GM19372 (cell line): ENCODE results near the gene NPR3.

ENCODE experiments used
- ATAC-seq: cut with Tn5 transposase; IDR thresholded peaks from one replicate; pipeline ENCODE4 v1.9.1; 2021; ENCODE audit warnings: mild to moderate bottlenecking, low read depth, moderate library complexity; ENCODE audit not compliant: unreplicated experiment

The NPR3 gene

DNA sequence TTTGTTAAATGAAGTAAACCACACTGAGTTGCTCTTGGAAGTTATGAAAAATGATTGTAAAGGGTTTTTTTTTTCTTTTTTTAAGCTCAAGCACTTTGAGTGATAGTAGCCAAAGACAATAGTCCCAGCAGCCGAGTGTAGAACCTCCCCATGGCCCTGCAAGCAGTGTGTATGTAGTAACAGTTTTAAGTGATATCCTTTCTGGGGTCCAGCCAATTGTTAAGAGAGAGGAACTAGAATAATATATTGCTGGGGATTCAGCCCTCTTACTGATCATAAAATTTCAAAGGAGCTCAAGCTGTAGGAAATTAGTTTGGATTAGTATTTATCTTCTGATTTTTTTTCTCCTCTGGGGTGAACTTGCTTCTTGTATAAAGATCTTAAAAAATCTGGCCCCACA lies 43.2 kb downstream of the NPR3 start:
- no peak for ATAC-seq

GRCh38 chr5:32760091-32760509 lies 49.0 kb downstream of the NPR3 start:
- no peak for ATAC-seq

DNA sequence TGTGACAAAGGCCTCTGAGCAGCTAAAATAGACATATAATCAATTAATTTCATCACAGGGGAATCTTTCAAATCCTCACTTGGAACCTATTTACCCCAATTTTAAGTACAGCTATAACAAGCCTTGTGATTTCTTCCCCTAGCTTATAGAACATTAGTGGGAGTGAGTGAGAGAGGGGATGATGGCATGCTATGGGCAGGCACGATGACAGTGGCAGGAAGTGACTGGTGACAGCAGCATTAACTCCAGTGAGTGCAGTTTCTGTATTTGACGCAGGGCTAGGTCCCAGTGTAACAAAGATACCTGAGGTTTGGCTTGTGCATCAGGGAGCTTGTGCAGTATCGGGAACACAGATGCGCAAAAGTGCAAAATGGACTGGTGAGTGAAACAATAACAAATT lies 54.1 kb downstream of the NPR3 start:
- ATAC-seq, result no peak

DNA sequence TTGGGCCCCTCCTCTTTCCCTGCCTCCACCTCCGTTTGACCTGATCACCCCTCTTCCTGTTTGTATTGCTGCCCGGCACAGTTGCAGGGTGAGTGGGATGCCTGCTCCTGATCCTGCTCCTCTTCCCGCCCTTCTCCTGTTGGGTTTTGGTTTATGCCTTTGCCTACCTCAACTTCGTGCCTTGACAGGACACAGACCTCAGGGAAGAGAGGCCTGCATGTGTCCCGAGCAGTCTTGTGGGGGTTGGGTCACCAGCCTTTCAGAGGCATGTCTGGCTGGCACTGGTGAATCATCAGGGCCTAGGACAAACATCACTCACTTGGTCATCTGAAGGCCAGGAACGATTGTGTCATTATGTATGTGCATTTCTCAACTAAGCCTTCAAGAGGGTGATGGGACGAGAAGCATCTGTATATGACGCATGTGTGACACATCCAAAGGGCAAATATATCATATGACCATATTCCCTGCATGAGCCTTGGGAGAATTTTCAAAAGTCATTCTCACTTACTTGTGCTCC lies 56.9 kb downstream of the NPR3 start:
- no peak for ATAC-seq

DNA sequence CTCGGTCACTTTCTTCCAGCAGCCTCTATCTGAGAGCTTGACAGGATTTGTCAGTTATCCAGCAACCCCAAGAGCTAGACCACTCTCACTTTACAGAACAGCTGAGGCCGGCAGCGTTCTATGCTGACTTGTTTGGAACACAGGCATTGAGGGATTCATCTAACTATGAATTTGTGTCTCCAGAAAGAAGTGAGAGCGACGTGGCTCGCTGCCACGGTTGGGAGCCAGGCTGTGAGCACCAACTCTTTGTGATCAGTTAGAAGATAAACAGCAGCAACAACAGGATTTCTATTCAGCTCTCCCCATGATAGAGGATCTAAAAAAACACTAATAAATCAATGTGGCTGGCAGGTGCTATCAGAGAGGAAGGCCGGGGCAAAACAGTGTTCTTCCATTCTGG lies 58.6 kb downstream of the NPR3 start:
- ATAC-seq, result no peak

DNA sequence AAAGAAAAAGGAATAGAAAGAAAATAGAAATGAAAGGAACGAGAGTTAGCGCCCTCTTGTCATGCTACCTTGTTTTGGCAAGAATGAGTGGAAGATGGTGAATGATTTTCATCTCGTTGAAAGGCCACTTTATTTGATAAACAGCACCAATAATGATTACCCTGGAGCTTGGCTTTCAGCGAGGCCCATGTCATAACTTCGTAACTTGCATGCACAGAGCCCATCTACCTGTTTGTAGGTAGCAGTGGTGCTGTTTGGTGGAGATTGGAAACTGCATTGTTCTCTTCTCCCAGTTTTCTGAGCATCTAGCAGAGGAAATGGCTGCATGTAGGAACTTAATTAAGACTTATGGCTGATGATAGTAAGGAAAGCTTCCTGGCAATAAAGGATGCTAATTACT lies 59.3 kb downstream of the NPR3 start:
- ATAC-seq, result no peak

GRCh38 chr5:32771037-32771436 lies 59.9 kb downstream of the NPR3 start:
- ATAC-seq, result no peak

GRCh38 chr5:32773944-32774343 lies 62.8 kb downstream of the NPR3 start:
- no peak for ATAC-seq

GRCh38 chr5:32776200-32776599 lies 65.1 kb downstream of the NPR3 start:
- no peak for ATAC-seq

DNA sequence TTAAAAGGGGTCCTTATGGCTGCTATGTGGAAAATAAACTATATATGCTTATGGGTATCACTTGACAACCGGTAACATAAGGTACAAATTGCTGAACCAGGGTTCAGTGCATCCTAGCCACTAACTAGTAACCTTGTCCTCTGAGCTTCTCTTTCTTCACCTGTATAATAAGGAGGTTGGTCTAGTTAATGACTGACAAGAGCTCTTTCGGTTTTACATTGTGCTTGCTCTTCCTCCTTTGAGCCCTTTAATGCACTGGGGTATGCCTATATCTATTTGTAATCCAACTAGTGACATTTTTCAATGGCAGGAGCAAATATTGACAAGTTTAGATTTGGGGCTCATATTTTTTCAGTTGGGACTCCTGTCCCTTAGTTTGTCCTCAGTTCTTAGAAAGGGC lies 66.1 kb downstream of the NPR3 start:
- ATAC-seq, result no peak

DNA sequence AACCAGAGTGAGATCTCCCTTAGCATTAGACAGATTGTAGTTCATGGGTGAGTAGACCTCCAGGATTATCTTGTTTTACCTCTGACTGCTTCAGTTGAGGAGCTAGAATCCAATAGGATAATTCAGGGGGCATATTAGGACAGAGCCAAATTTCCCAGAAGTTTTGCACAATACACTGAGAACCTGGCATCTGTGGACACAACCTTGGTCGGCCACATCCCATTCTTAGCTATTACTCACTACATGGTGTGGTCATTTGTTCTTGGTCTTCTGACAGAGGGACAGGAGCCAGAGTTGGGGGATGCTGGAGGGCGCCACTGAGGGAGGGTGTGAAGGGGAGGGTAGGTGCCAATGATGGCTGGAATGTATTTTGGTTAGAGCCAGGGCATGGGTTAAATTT lies 66.6 kb downstream of the NPR3 start:
- ATAC-seq, result no peak

DNA sequence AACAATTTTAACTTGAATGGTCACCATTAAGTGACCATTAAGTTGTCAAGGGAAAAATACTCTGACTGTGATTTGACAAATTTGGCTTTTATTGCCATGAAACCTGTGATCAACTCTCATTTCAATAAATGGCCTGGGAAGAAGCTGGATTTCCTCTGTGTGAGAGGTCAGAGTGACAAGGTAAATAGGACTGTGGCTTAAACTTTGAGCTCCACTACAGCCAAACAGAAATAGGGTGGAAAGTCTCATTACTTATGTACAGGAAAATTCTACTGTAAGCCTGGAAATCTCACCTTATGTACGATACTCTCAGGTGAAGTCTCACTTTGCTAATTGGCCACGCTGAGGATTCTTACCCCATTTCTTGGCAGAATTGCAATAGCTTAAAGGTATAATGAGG lies 67.3 kb downstream of the NPR3 start:
- ATAC-seq, result no peak

GRCh38 chr5:32779754-32780415 lies 68.8 kb downstream of the NPR3 start:
- ATAC-seq, result no peak

GRCh38 chr5:32780508-32780919 lies 69.4 kb downstream of the NPR3 start:
- ATAC-seq, result no peak

DNA sequence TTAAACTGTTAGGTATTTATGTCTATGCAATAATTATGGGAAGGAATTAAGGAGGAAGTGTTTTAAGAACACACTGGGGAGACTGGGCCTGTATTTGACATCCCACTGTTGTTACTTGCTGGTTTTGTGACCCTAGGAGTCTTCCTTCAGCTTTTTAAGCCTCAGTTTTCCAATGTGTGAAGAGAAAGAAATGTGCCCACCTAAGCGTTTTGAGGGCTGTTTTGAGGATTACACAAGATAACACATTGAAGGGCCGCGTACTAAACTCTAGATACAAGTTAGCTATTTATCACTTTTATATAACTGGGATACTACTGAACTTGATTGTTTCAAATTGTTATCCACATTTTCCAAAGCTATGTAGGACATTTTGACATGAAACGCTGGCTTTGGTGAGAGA lies 72.5 kb downstream of the NPR3 start:
- ATAC-seq, result no peak

GRCh38 chr5:32785611-32786254 lies 74.6 kb downstream of the NPR3 start:
- ATAC-seq, result no peak

GRCh38 chr5:32786311-32786710 lies 75.2 kb downstream of the NPR3 start:
- ATAC-seq, result no peak

DNA sequence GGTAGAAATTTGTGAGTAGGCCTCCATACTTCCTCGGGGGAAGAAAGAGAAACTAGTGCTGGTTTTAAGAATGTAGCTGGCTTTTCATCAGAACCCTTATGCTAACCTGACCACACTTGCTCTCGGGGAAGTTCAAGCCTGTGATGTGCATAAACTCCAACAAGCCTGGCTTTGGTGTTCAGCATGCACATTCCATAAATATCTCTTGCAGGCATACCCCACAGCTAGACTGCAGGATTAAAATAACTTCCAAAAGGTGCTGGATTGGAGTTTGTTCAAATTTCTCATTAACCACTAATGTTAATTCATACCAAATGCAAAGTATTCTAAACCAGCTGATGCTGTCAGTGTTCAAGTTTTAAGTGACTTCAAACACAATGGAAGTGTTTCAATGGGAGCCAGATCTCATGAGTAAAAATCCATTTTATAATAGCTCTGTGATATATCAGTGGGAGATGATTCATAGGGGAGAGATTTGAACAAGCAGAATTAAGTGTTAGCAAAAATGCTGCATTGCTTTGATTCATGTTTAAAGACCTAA lies 79.4 kb downstream of the NPR3 start:
- no peak for ATAC-seq

- ATAC-seq, result no peak
These were observed 80.6 kb downstream of the NPR3 start for GRCh38 chr5:32791536-32792243.

- ATAC-seq, result no peak
These were observed 83.0 kb downstream of the NPR3 start for GRCh38 chr5:32794086-32794485.

- no peak for ATAC-seq
These were observed 91.6 kb downstream of the NPR3 start for GRCh38 chr5:32802764-32803163.
